ENCODE measurements around the gene TRIO. TPM values are rescaled to one million over a fixed set of nuclear protein-coding genes. Genes with fewer than 3 reads are reported as not detected.

TRIO gene
- total and polyA plus RNA-seq, 10 of the 15 experiments (the other 5 are each of a cell fraction or from before 2014, with no cell fraction given): 5.1 to 96.4 (median 44.6) TPM

DNA sequence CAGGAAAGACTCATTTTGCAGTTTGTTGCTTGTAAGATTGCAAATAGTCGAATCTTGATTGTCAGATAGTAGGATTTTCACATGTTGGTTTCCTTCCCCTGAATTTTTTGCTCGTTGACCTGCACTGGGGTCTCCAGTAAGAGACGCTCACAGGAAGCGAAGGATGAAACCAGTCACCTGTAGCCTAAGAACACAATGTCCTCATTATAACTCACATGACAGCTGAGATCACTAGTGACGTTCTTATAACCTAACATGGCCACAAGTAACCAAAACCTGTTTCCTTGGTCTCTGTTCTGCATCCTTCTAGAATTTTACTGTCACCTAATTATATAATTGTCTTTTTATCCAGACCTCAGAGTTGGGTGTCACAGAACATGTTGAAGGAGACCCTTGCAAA, 257.5 kb downstream of the TRIO start (continued):
- TF ChIP-seq, protein P1, sequence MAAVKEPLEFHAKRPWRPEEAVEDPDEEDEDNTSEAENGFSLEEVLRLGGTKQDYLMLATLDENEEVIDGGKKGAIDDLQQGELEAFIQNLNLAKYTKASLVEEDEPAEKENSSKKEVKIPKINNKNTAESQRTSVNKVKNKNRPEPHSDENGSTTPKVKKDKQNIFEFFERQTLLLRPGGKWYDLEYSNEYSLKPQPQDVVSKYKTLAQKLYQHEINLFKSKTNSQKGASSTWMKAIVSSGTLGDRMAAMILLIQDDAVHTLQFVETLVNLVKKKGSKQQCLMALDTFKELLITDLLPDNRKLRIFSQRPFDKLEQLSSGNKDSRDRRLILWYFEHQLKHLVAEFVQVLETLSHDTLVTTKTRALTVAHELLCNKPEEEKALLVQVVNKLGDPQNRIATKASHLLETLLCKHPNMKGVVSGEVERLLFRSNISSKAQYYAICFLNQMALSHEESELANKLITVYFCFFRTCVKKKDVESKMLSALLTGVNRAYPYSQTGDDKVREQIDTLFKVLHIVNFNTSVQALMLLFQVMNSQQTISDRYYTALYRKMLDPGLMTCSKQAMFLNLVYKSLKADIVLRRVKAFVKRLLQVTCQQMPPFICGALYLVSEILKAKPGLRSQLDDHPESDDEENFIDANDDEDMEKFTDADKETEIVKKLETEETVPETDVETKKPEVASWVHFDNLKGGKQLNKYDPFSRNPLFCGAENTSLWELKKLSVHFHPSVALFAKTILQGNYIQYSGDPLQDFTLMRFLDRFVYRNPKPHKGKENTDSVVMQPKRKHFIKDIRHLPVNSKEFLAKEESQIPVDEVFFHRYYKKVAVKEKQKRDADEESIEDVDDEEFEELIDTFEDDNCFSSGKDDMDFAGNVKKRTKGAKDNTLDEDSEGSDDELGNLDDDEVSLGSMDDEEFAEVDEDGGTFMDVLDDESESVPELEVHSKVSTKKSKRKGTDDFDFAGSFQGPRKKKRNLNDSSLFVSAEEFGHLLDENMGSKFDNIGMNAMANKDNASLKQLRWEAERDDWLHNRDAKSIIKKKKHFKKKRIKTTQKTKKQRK (IDR thresholded peaks at IDR 0.05; ENCODE audit: low read depth, low read length): no peak
- TF ChIP-seq TARDBP (IDR thresholded peaks at IDR 0.05; ENCODE audit: borderline replicate concordance) (no peak), SMAD5 (IDR thresholded peaks at IDR 0.05; ENCODE audit: low read depth) (no peak), POU2F2 (IDR thresholded peaks at IDR 0.05; ENCODE audit: borderline replicate concordance, low read depth, low read length) (no peak), PML (IDR thresholded peaks at IDR 0.05; ENCODE audit: low read length) (no peak), MEF2A (IDR thresholded peaks at IDR 0.05; ENCODE audit: insufficient read depth, low read depth, low read length) (no peak)
- TF ChIP-seq, protein P2, sequence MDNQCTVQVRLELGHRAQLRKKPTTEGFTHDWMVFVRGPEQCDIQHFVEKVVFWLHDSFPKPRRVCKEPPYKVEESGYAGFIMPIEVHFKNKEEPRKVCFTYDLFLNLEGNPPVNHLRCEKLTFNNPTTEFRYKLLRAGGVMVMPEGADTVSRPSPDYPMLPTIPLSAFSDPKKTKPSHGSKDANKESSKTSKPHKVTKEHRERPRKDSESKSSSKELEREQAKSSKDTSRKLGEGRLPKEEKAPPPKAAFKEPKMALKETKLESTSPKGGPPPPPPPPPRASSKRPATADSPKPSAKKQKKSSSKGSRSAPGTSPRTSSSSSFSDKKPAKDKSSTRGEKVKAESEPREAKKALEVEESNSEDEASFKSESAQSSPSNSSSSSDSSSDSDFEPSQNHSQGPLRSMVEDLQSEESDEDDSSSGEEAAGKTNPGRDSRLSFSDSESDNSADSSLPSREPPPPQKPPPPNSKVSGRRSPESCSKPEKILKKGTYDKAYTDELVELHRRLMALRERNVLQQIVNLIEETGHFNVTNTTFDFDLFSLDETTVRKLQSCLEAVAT (IDR thresholded peaks at IDR 0.05): no peak

DNA sequence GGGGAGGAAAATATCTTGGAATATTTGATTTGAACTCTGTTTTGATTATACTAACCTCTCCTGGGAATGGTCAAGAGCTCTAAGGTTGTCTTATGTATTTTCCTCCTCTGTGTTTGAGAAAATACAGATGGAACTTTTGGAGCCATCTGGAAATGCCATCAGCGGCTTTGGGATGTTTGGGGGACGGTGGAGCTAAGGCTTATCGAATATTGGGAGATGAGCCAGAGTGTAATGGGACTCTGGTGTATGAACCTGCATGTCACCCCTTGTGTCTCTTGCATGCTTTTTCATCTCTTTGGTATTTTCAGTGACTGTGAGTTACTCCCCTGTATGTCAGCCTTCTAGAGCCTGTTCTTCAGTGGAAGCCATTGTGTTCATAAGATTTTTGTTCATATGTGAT, 258.5 kb downstream of the TRIO start:
- intact Hi-C loops (cut with micrococcal nuclease; ENCODE audit: unreplicated experiment): no loop called here
- Histone ChIP-seq H3K4me2 (ENCODE audit: control insufficient read depth, insufficient read depth) (no peak overlapping the region), H3K27me3 (replicated peaks in 1 of 2; ENCODE audit: control insufficient read depth in 2 of 2, insufficient read depth in 2 of 2, low read length in 1 of 2) (no peaks in the 10 kb centered on the region), H3K4me3 (no peak overlapping the region), H3K4me1 (ENCODE audit: control insufficient read depth, insufficient read depth, low read length) (no peaks in the 10 kb centered on the region), H3K9ac (ENCODE audit: control insufficient read depth, insufficient read depth, low read length) (no peak overlapping the region), H4K20me1 (ENCODE audit: control insufficient read depth, insufficient read depth) (no peaks in the 10 kb centered on the region), H3K36me3 (ENCODE audit: control insufficient read depth in 2 of 2, insufficient read depth in 2 of 2, low read length in 1 of 2) (peaks cover 7 to 40% of the 10 kb centered on the region in 2 experiments), H3K79me2 (ENCODE audit: control insufficient read depth, insufficient read depth, low read length) (no peaks in the 10 kb centered on the region), H3K27ac (ENCODE audit: control insufficient read depth, insufficient read depth) (no peak overlapping the region), H3K9me3 (replicated peaks; ENCODE audit: control insufficient read depth, insufficient read depth, low read length) (no peaks in the 10 kb centered on the region; the same call in 2 of the 3 replicates), H2AFZ (ENCODE audit: control insufficient read depth, low read depth, low read length) (no peak overlapping the region)
- ChIA-PET CTCF (interaction anchor here (0.8 to 1.5 kb wide), 3 partner anchors 36 to 414 kb away, joined by 3 to 8 read pairs (median 3); no protein-coding TSS in a partner anchor), RAD21 (ENCODE audit: unreplicated experiment) (interaction anchor here (1.2 kb wide), 1 partner anchor 247 kb away, joined by 3 read pairs; no protein-coding TSS in a partner anchor), SMC1A (ENCODE audit: uncharacterized antibody, unreplicated experiment) (interaction anchor here (3.5 kb wide), 1 partner anchor 246 kb away, joined by 29 read pairs; no protein-coding TSS in a partner anchor), POLR2A (no interaction called here)
- BruUV-seq (replicated peaks): no TSS peak
- in situ Hi-C loops (cut with MboI): no loop called here
- no peak for DNase-seq (ENCODE audit: low read depth, low spot score)
- WGBS (ENCODE audit: insufficient coverage, insufficient replicate concordance, low lambda C conversion rate, missing lambda C conversion rate): 97% methylated on average over 3 of the region's 3 CpGs
- no peak for FAIRE-seq
- ATAC-seq: no peak
- TF ChIP-seq, protein P3, sequence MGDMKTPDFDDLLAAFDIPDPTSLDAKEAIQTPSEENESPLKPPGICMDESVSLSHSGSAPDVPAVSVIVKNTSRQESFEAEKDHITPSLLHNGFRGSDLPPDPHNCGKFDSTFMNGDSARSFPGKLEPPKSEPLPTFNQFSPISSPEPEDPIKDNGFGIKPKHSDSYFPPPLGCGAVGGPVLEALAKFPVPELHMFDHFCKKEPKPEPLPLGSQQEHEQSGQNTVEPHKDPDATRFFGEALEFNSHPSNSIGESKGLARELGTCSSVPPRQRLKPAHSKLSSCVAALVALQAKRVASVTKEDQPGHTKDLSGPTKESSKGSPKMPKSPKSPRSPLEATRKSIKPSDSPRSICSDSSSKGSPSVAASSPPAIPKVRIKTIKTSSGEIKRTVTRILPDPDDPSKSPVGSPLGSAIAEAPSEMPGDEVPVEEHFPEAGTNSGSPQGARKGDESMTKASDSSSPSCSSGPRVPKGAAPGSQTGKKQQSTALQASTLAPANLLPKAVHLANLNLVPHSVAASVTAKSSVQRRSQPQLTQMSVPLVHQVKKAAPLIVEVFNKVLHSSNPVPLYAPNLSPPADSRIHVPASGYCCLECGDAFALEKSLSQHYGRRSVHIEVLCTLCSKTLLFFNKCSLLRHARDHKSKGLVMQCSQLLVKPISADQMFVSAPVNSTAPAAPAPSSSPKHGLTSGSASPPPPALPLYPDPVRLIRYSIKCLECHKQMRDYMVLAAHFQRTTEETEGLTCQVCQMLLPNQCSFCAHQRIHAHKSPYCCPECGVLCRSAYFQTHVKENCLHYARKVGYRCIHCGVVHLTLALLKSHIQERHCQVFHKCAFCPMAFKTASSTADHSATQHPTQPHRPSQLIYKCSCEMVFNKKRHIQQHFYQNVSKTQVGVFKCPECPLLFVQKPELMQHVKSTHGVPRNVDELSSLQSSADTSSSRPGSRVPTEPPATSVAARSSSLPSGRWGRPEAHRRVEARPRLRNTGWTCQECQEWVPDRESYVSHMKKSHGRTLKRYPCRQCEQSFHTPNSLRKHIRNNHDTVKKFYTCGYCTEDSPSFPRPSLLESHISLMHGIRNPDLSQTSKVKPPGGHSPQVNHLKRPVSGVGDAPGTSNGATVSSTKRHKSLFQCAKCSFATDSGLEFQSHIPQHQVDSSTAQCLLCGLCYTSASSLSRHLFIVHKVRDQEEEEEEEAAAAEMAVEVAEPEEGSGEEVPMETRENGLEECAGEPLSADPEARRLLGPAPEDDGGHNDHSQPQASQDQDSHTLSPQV (IDR thresholded peaks at IDR 0.05): no peak
- TF ChIP-seq MYC (IDR thresholded peaks at IDR 0.05; ENCODE audit: insufficient read depth, insufficient read length, insufficient replicate concordance, low read length, severe bottlenecking) (no peak), RELA (IDR thresholded peaks at IDR 0.05; ENCODE audit: borderline replicate concordance, partially characterized antibody) (no peak), IRF4 (IDR thresholded peaks at IDR 0.05; ENCODE audit: low read depth, low read length) (no peak), TARDBP (IDR thresholded peaks at IDR 0.05; ENCODE audit: borderline replicate concordance) (no peak), TCF3 (IDR thresholded peaks at IDR 0.05; ENCODE audit: borderline replicate concordance, insufficient read depth, low read depth, low read length) (no peak)
